Stimulated activated CD8-positive, alpha-beta memory T cell treated with anti-CD3 and anti-CD28 coated beads, Interleukin-7, amount 100 ng/mL, for 48 hours (primary cell): Measurements from ENCODE around the gene OLFML2A.
A peak's percentile ranks its signal among the peaks of the same experiment; 100 is the strongest.
"Not testable (repeated sequence)": the region's sequence is repeated elsewhere in the genome, so short reads cannot be mapped to it uniquely, and the experiment has no call there.

Experiments
- DNase-seq, 2 donors: peaks; one replicate each; pipeline ENCODE4 v3.0.0-alpha.2; 2020; ENCODE audit warnings: low read depth in 1 of 2; ENCODE audit errors: extremely low read depth in 1 of 2

OLFML2A gene

DNA sequence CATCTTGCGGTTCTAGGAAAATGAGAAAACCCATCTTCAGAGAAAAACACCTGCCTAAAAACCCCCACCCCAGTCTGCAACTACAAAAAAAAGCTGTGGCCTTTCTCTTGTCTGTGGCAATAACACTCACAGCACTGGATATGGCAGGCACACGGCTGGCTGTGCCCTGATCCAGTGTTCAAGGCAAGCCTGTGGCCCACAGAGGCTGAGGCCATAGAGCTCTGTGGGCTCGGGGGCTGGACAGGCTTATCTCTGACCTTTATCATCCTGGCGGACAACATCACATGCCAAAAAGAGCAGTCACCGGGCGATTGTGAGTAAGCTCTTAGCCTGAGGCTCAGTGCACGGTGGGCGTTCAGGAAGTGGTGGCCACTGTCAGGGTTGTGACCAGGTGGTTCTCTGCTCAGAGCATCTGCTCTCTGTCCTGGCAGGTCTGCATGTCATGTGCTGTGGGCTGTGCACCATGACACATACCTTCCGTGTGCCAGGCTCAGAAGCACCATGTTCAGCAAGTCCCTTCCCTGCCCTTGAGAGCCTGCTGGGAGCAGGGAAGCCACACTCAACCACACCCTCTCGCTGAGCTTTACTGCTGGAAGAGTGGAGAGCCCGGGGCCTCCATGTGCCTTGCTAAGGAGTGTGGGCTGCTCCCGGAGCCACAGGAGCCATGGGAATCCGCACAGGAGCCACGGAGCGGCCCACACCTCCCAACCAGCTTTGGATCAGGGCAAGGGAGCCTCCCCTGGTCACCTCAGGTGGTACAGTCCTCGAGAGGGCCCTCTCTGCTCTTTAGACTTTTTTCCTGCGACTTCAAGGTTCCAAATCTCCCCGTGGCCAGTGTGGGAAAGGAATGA, 41.7 kb downstream of the OLFML2A start:
- DNase-seq, result peak; percentile 6 to 9

DNA sequence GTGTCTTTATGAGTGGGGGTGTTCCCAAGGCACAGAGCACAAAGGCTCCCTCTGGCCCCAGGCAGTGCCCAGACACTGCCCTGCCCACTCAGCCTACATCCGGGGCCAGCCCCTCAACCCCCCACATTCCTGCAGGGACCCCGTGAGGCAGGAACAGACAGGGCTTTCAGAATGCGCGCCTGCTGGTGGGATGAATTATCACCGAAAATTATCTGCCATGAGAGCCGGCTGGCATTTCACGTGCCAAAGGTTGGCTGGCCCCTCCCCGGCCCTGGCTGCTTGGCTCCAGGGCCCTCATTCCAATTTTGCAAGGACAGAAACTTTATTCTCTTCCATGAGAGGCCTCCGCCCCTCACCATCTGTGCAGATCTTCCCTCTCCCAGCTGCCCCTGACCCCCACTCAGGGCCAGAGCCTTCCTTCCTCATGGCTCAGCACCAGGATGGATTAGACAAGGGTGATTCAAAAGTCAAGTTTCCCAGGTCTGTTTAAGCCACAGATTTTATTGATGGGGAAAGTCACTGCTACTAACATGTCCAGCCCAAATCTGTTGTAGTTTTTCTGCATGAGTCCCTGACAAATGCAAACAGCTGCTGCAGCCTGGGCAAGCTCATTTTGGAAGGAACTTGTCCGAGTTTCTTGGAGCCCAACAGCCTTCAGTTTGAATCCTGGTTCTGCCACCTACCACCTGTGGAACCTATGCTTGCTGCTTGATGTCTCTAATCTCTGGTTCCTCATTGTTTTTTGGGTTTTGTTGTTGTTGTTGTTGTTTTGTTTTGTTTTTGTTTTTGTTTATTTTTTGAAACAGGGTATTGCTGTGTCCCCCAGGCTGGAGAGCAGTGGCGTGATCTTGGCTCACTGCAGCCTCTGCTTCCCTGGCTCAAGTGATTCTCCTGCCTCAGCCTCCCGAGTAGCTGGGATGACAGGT, 44.0 kb downstream of the OLFML2A start:
- DNase-seq, result no peak

DNA sequence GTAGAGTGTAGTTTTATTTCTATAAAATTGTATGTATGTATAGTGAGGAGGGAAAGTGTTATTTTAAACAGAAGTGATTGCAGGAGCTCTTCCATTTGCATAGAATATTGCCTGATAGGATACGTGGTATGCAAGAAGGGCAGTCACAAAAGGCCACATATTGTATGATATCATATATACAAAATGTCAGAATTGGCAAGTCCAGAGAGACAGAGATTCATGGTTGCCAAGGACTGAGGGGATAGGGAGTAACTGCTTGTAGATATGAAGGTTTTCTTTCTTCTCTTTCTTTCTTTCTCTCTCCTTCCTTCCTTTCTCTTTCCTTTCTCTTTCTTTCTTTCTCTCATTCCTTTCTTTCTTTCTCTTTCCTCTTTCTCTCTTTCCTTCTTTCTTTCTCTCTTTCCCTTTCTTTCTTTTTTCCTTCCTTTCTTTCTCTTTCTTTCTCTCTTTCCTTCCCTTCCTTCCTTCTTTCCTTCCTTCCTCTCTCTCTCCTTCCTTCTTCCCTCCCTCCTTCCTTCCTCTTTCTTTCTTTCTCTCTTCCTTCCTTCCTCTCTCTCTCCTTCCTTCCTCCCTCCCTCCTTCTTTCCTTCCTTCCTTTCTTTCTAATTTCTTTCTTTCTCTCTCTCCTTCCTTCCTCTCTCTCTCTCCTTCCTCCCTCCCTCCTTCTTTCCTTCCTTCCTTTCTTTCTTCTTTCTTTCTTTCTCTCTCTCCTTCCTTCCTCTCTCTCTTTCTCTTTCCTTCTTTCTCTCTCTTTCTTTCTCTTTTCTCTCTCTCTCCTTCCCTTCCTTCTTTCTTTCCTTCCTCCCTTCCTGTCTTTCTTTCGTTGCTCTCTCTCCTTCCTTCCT, 51.8 kb downstream of the OLFML2A start:
- DNase-seq, result no peak

DNA sequence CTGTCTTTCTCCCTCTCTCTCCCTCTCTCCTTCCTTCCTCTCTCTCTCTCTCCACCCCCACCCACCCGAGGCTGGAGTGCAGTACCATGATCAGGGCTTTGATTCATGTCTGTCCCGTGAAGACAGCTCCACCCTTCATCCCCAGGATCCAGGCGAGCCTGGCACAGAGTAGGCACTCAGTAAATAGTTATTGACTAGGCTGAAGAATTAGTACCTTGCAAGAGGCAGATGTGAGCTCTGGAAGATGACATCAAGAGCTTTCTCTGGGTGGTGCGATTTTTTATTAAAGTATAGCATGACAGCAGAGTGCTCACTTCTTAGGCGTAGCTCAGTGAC, 52.4 kb downstream of the OLFML2A start:
- no peak for DNase-seq

DNA sequence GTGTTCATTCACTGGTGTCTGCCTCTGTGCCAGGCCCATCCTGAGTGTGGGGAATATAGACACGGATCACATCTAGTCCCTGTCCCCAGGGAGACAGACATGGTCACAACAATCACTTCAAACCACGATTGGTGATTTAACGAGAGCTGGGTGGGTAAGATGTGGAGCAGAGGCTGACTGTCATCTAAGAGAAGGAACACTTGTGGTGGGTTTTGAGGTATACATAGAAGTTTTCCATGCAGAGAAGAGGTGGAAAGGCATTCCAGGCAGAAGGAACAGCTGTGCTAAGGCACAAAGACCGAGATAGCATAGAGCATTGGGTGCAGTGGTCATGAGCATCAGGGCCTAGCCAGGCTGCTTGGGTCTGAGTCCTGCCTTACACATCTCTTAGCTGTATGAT, 53.7 kb downstream of the OLFML2A start:
- DNase-seq, result no peak

DNA sequence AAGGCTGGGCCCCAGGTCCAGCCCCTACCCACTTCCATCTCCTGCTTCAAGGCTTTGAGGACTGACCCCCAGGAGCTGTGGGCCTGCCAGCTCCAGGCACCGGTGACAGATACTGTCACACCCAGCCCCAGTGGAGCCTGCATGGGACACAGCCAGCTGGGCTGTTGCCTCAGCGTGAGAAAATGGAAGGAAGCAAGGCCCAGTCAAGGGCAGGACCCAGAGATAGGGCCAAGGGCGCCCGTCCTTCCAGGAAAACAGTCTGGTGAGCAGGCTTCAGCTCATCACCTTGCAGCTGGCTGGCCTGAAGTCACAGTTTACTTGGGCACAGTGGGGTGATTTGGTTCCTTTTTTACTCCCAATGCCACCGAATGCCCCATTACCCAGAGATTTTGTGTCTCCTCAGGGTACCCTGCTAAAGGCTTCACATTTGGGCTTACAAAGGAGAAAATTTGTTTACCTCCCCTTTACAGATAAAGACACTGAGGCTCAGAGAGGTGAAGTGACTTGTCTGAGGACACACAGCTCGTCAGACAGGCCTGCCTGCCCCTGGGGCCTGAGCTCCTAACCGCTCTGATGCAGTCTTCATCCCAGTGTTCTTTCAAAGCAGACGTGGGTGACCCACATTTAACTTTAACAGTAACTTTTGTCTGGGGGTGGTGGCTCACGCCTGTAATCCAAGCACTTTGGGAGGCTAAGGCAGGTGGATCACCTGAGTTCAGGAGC, 54.9 kb downstream of the OLFML2A start:
- no peak for DNase-seq

DNA sequence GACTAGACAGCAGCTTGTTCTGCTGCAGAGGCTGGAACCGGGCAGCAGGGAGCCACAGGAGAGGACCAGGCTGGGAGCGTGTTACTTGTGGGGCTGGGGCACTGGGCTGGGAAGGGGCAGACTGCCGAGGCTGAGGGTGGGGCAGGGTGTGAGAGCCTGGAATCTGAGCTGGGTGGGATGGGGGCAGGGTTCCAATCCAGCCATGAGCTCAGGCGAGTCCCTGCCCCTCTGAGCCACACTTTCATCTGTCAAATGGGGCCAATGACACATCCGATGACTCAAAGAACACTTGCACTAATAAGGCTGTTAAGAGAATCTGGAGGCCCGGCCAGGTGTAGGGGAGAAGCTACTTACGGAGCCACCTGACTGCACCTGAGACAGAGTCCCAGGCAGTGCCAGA, 57.7 kb downstream of the OLFML2A start:
- no peak for DNase-seq

DNA sequence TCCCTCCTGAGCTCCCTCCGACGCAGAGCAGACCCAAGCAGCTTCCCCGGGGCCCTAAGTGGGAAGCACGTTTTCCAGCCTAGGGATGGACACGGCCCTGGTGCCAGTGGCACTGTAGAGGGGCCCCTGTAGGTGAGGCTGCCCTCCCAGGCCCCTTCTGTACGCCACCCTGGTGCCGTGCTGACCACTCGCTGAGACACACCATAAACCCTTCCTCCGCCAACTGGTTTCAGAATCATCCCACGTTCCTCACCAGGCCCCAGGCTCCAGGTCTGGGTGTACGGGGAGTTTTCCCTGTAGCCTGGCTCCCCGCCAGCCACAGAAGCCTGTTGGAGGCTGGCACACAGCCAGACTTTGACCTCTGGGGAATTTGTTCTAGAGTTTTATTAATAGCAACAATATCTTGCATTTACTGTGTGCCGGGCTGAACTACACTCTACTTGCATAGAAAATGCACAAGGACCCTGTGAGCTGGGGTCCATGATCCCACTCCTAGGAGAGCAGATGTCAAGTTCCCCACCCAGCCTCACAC, 58.2 kb downstream of the OLFML2A start:
- no peak for DNase-seq

DNA sequence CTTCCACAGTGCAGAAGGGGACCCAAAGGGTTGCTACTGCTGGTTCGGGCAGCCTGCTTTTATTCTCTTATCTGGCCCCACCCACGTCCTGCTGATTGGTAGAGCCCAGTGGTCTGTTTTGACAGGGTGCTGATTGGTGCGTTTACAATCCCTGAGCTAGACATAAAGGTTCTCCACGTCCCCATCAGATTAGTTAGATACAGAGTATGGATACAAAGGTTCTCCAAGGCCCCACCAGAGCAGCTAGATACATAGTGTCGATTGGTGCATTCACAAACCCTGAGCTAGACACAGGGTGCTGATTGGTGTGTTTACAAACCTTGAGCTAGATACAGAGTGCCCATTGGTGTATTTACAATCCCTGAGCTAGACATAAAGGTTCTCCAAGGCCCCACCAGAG, 61.2 kb downstream of the OLFML2A start:
- not testable (repeated sequence) for DNase-seq

DNA sequence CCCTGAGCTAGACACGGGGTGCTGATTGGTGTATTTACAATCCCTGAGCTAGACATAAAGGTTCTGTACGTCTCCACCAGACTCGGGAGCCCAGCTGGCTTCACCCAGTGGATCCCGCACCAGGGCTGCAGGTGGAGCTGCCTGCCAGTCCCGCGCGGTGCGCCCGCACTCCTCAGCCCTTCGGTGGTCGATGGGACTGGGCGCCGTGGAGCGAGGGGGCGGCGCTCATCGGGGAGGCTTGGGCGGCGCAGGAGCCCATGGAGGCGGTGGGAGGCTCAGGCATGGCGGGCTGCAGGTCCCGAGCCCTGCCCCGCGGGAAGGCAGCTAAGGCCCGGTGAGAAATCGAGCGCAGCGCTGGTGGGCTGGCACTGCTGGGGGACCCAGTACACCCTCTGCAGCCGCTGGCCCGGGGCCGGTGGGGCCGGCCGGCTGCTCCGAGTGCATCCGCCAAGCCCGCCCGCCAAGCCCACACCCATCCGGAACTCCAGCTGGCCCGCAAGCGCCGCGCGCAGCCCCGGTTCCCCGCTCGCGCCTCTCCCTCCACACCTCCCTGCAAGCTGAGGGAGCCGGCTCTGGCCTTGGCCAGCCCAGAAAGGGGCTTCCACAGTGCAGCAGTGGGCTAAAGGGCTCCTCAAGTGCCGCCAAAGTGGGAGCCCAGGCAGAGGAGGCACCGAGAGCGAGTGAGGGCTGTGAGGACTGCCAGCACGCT, 61.8 kb downstream of the OLFML2A start:
- not testable (repeated sequence) for DNase-seq

DNA sequence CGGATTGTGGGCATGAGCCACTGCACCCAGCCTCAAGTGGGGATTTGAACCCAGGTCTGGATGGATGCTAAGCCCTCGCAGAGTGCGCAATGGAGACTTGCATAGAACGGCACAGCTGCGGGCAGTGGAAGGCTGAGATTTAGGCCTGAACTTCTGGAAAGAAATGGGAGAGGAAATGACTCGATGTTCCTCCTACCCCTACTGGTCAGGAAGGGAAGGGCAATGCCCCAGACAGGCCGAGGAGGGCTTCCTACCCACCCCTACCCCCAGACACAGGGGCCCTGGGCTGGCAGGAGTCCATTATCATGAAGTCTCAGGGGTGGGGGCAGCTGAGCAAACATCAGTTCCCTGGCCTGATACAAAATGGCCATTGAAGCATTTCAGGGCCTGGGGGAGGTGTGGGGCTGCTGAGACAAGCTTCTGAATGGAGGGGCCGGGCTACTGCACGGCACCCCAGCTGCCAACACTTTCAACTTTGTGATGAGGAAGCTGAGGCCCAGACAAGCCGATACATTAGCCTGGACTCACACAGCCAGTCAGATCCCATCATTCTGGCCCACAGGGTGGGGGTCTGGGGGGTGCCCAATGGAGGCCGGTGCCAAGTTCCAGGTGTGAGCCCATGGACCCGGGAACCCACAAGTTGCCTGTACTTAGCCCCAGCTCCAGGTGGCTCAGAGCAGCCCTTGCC, 62.8 kb downstream of the OLFML2A start:
- DNase-seq, result no peak

DNA sequence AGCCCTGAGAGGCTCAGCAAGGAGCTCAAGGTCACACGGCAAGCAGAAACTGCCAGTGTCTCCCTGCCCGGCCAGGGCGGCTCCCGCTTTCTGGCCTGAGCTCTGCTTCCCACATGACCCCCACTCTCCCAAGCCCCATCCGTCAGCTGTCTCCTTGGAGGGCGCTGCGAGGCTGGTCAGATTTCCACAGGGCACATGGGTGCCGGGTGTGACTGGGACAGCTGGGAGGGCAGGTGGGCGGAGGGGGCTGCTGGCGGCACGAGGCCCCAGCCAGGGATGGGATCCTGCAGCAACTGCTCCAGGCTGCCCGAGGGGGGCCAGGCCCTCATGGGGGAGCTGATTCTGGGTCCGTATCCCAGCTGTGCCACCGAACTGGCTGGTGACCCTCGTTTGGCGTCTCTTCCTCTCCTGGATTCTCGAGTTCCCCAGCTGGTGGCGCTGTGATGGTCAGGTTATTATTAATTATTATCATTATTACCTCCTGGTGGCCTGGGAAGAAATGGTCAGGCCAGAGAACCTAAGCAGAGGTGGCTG, 63.4 kb downstream of the OLFML2A start:
- DNase-seq, result no peak

DNA sequence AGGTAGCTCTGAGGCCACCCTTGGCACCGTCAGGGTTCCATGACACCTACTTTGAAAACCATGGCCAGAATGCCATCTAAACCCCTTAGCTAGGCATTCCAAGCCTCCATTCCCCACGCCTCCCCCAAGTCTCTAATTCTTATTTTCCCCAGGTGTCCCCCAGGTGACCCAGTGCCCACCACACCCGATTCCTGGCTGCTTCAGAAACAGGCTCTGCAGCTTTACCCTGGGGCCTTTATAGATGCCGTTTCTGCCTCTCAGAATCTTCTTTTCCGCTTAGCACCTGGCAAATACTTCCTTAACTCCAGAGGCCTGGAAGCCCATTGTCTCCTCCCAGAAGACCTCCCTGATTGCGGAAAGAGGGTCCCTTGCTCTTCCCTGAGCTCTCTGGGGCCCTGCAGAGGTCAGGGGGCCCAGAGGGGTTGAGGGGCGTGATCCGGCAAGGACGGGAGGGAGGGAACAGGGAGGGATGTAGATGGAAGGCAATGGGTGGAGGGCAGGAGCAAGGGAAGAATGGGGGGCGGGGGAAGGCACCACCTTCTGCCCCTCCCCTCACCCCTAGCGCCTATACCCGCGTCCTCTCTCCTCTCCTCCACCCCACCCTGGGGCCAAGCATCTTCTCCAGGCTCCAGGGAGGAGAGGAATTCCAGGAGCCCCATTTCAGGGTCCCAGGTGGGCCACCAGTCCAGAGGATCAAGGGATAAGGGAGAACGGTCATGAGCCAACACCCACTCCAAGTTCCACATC, 64.3 kb downstream of the OLFML2A start:
- DNase-seq, result no peak

DNA sequence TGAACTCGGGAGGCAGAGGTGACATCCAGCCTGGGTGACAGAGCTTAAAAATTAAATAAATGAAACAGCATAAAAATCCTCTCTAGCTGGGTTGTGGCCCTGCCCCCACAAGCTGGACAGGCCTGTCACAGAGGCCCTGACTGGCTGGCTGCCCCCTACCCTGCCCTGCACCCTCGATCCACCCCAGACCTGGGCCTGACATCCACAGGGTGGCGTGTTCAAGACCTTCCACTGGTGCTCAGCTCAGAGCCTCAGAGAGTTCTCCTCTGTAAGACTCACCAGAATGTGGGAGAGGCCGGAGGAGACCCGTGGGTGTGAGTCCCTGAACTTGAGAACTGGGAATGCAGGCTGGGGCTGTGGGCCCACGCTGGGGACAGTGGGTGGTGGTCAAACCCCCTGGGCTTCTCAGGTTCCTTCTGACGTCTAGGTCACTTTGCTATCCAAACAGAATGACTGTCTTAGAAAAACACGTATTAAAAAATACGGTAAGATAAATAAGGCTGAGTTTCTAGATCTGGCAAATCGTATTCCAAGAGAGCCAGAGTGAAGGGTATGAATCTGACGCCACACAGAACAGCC, 66.6 kb downstream of the OLFML2A start:
- DNase-seq, result no peak

DNA sequence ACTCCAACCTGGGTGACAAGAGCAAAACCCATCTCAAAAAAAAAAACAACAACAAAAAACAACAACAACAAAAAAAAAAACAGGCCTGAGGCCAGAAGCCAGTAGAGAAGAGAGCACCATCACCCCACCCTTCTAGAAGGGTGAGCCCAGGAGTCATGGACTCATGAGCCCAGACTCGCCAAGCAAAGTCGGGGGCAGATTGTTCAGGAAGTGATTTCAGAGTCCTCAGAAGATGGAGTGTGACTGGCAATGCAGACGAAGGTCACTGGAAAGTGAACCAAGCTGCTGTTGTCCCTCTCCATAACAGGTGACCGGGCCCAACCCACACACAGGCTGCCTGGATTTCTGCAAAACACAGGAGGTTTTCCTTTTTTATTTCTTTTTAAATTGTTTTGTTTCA, 67.4 kb downstream of the OLFML2A start:
- no peak for DNase-seq

DNA sequence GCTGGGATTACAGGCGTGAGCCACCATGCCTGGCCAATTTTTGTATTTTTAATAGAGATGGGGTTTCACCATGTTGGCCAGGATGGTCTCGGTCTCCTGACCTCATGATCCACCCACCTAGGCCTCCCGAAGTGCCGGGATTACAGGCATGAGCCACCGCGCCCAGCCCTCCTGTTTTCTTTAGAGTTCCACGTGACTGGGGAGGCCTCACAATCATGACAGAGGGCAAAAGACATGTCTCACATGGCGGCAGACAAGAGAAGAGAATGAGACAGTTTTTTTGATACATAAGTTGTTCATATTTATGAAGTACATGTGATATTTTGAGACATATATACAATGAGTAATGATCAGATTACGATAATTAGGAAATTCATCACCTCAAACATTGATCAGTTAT, 69.5 kb downstream of the OLFML2A start:
- not testable (repeated sequence) for DNase-seq

DNA sequence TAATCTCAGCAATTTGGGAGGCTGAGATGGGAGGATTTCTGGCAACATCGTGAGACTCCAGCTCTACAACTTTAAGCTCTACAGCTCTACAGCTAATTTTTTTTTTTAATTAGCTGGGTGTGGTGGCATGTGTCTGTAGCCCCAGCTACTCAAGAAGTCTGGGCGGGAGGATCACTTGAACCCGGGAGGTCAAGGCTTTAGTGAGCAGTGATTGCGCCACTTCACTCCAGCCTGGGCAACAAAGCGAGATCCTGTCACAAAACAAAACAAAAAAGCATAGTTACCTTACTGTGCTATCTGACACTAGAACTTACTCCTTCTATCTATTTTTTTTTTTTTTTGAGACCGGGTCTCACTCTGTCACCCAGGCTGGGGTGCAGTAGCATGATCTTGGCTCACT, 70.0 kb downstream of the OLFML2A start:
- no peak for DNase-seq

DNA sequence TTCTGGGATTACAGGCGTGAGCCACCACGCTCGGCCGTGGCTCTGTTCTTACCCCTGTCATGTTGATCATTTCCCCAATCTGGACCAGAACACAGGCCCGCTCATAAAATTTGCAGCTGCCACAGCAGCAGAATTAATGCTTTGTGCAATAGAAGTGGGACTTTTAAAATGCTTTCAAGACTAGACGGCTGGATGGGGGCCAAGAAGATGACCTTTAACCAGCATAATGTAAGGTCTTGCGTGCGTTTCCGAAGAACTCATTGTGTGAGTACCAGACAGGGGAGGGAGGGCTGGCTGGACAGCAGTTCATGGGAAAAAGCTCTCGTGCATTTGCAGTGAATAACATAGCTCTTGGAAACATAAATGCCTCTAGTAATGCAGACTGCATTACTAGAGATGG, 72.9 kb downstream of the OLFML2A start:
- no peak for DNase-seq
